ENCODE data around the gene IRAK2. TPM values are rescaled to one million over a fixed set of nuclear protein-coding genes. Genes with fewer than 3 reads are reported as not detected.
A peak's percentile ranks its signal among the peaks of the same experiment; 100 is the strongest.

The IRAK2 gene
- total RNA-seq, 1 experiment from 2014 or later, result 0.34 TPM

DNA sequence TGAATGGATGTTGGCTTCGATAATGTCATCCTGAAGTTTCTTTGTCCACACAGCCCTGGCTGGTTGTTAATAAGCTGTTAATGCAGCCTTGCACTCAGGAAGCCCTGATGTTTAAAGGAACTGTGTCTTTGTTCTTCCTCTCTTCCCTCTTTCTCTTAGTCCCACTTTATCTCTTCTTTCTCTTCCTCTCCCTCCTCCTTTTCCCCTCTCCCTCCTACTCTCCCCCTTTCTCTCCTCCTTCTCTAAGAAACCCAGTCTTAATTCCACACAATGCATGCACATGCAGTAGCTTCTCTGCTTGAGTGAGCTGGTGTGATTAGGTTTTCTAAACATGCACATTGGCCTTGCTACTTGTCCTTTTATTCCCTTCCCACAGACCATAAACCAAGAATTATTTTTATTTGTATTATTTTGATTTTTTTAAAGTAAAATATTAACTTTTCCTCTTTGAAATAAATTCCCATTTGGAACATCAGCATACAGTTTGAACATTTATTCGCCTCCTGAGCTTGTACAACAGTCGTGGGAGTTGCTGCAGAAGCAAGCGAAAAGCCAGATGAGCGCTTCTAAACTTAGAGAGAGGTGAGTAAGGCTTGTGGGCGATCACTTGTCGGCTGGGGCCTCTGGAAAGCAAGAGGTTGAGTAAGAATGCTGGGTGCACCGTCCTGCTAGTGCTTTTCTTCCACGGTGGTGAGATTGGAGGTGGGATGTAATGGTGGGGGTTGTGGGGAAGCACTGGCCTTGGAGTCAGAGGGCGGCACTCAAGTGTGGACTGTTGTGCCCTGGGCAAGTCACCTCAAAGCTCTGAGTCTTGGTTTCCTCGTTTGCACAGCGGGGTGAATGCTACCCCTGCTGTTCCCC is 120.8 kb downstream of the IRAK2 start:
- no peaks in the 10 kb centered on the region for H3K9me3 ChIP-seq (ENCODE audit: low read depth, low read length, poor library complexity, severe bottlenecking)
- peaks cover 5% of the 10 kb centered on the region for H3K36me3 ChIP-seq (ENCODE audit: insufficient read depth, low read length, poor library complexity, severe bottlenecking)
- DNase-seq (ENCODE audit: low spot score), result no peak
- no peak for TF ChIP-seq CTCF (conservative IDR thresholded peaks at IDR 0.05; ENCODE audit: low read depth, low read length)
- TF ChIP-seq EZH2 (IDR thresholded peaks at IDR 0.05; ENCODE audit: borderline replicate concordance, low read depth, low read length, poor library complexity, severe bottlenecking), result no peak
- POLR2A ChIA-PET (ENCODE audit: low non-redundant PET), result no interaction called here
- CTCF ChIA-PET, result no interaction called here
- H3K27ac ChIP-seq (ENCODE audit: low read depth, low read length, poor library complexity, severe bottlenecking), result no peak overlapping the region
- intact Hi-C loops (cut with micrococcal nuclease; ENCODE audit: unreplicated experiment), result no loop called here
- H3K4me3 ChIP-seq (ENCODE audit: low read depth, low read length, poor library complexity, severe bottlenecking), result no peak overlapping the region
- no peaks in the 10 kb centered on the region for H3K4me1 ChIP-seq (ENCODE audit: insufficient read depth, low read length, poor library complexity, severe bottlenecking)
- BruUV-seq (replicated peaks), result no TSS peak
- H3K27me3 ChIP-seq (replicated peaks; ENCODE audit: insufficient read depth, low read depth, low read length, poor library complexity), result no peaks in the 10 kb centered on the region

- no peaks in the 10 kb centered on the region for H3K9me3 ChIP-seq (ENCODE audit: low read depth, low read length, poor library complexity, severe bottlenecking)
- no peak overlapping the region for H3K4me3 ChIP-seq (ENCODE audit: low read depth, low read length, poor library complexity, severe bottlenecking)
- intact Hi-C loops (cut with micrococcal nuclease; ENCODE audit: unreplicated experiment), result no loop called here
- POLR2A ChIA-PET (ENCODE audit: low non-redundant PET), result no interaction called here
- H3K27ac ChIP-seq (ENCODE audit: low read depth, low read length, poor library complexity, severe bottlenecking), result no peak overlapping the region
- DNase-seq (ENCODE audit: low spot score), result no peak
- no peak for TF ChIP-seq EZH2 (IDR thresholded peaks at IDR 0.05; ENCODE audit: borderline replicate concordance, low read depth, low read length, poor library complexity, severe bottlenecking)
- no peak for TF ChIP-seq CTCF (conservative IDR thresholded peaks at IDR 0.05; ENCODE audit: low read depth, low read length)
- CTCF ChIA-PET, result no interaction called here
- no TSS peak for BruUV-seq (replicated peaks)
- no peaks in the 10 kb centered on the region for H3K27me3 ChIP-seq (replicated peaks; ENCODE audit: insufficient read depth, low read depth, low read length, poor library complexity)
- no peaks in the 10 kb centered on the region for H3K4me1 ChIP-seq (ENCODE audit: insufficient read depth, low read length, poor library complexity, severe bottlenecking)
- H3K36me3 ChIP-seq (ENCODE audit: insufficient read depth, low read length, poor library complexity, severe bottlenecking), result no peaks in the 10 kb centered on the region
Observed at GRCh38 chr3:10286133-10286524, 121.4 kb downstream of the IRAK2 start.

- no TSS peak for BruUV-seq (replicated peaks)
- no peak for TF ChIP-seq EZH2 (IDR thresholded peaks at IDR 0.05; ENCODE audit: borderline replicate concordance, low read depth, low read length, poor library complexity, severe bottlenecking)
- TF ChIP-seq CTCF (conservative IDR thresholded peaks at IDR 0.05; ENCODE audit: low read depth, low read length), result peak; percentile 61
- Histone ChIP-seq H3K9me3 (ENCODE audit: low read depth, low read length, poor library complexity, severe bottlenecking) (no peaks in the 10 kb centered on the region), H3K4me1 (ENCODE audit: insufficient read depth, low read length, poor library complexity, severe bottlenecking) (no peaks in the 10 kb centered on the region), H3K36me3 (ENCODE audit: insufficient read depth, low read length, poor library complexity, severe bottlenecking) (no peaks in the 10 kb centered on the region), H3K4me3 (ENCODE audit: low read depth, low read length, poor library complexity, severe bottlenecking) (no peak overlapping the region), H3K27ac (ENCODE audit: low read depth, low read length, poor library complexity, severe bottlenecking) (no peak overlapping the region), H3K27me3 (replicated peaks; ENCODE audit: insufficient read depth, low read depth, low read length, poor library complexity) (no peaks in the 10 kb centered on the region)
- intact Hi-C loops (cut with micrococcal nuclease; ENCODE audit: unreplicated experiment), result no loop called here
- CTCF ChIA-PET, result interaction anchor here (0.6 kb wide), 1 partner anchor 119 kb away, joined by 3 read pairs; no protein-coding TSS in a partner anchor
- DNase-seq (ENCODE audit: low spot score), result peak; percentile 86
- POLR2A ChIA-PET (ENCODE audit: low non-redundant PET), result no interaction called here
Observed at GRCh38 chr3:10286596-10287295, 122.0 kb downstream of the IRAK2 start.
